Stomach smooth muscle (tissue), 2 donors: ENCODE results near the gene ACAD10.
"Not testable (repeated sequence)": the region's sequence is repeated elsewhere in the genome, so short reads cannot be mapped to it uniquely, and the experiment has no call there.

Experiments used
- H3K27ac ChIP-seq: one replicate; pipeline ENCODE4 v1.7.0; 2013; ENCODE audit warnings: mild to moderate bottlenecking, low read length, inconsistent platforms
- H3K27me3 ChIP-seq, 2 donors: one replicate each; pipeline ENCODE4 v1.7.0; 2013; ENCODE audit warnings: low read length in 2 of 2; ENCODE audit not compliant: insufficient read depth in 2 of 2, control insufficient read depth in 1 of 2
- H3K36me3 ChIP-seq, 2 donors: one replicate each; pipeline ENCODE4 v1.7.0; 2013; ENCODE audit warnings: low read length in 2 of 2; ENCODE audit not compliant: control insufficient read depth in 2 of 2, insufficient read depth in 2 of 2
- H3K4me1 ChIP-seq: one replicate; pipeline ENCODE4 v1.7.0; 2013; ENCODE audit warnings: low read length; ENCODE audit not compliant: control insufficient read depth, insufficient read depth
- H3K4me3 ChIP-seq, 2 donors: one replicate each; pipeline ENCODE4 v1.7.0; 2013; ENCODE audit warnings: low read length in 2 of 2
- H3K9ac ChIP-seq, 2 donors: one replicate each; pipeline ENCODE4 v1.7.0; 2013; ENCODE audit warnings: low read length in 2 of 2, mild to moderate bottlenecking in 1 of 2
- H3K9me3 ChIP-seq, 2 donors: one replicate each; pipeline ENCODE4 v1.7.0; 2013; ENCODE audit warnings: low read length in 2 of 2; ENCODE audit not compliant: control insufficient read depth in 2 of 2
- donor health status: healthy.
- donor health status: Pancreatic carcinoma.

ACAD10 gene

GRCh38 chr12:111655356-111655755, 30.5 kb upstream of the ACAD10 start:
- peaks cover 34 to 46% of the 10 kb centered on the region in 2 donors for H3K36me3 ChIP-seq
- H3K27me3 ChIP-seq = no peaks in the 10 kb centered on the region
- H3K27ac ChIP-seq = no peak overlapping the region
- H3K4me1 ChIP-seq = no peaks in the 10 kb centered on the region
- no peaks in the 10 kb centered on the region for H3K9me3 ChIP-seq
- H3K9ac ChIP-seq = no peak overlapping the region
- H3K4me3 ChIP-seq = no peak overlapping the region

- H3K9me3 ChIP-seq = no peaks in the 10 kb centered on the region
- peaks cover 34 to 44% of the 10 kb centered on the region in 2 donors for H3K36me3 ChIP-seq
- no peaks in the 10 kb centered on the region for H3K4me1 ChIP-seq
- H3K27ac ChIP-seq = no peak overlapping the region
- no peak overlapping the region for H3K4me3 ChIP-seq
- no peak overlapping the region for H3K9ac ChIP-seq
- no peaks in the 10 kb centered on the region for H3K27me3 ChIP-seq
Measured at GRCh38 chr12:111656016-111656415, 29.8 kb upstream of the ACAD10 start.

GRCh38 chr12:111664499-111664898, 21.4 kb upstream of the ACAD10 start:
- Histone ChIP-seq H3K4me3 (no peak overlapping the region), H3K27ac (no peak overlapping the region), H3K9ac (no peak overlapping the region), H3K27me3 (no peaks in the 10 kb centered on the region), H3K9me3 (no peaks in the 10 kb centered on the region), H3K4me1 (no peaks in the 10 kb centered on the region), H3K36me3 (peaks cover 16 to 31% of the 10 kb centered on the region in 2 donors)

GRCh38 chr12:111664961-111665865, 20.6 kb upstream of the ACAD10 start:
- Histone ChIP-seq H3K4me3 (no peak overlapping the region), H3K9ac (no peak overlapping the region)

GRCh38 chr12:111672822-111673381, 13.0 kb upstream of the ACAD10 start:
- H3K9me3 ChIP-seq = no peaks in the 10 kb centered on the region
- H3K27ac ChIP-seq = no peak overlapping the region
- no peaks in the 10 kb centered on the region for H3K4me1 ChIP-seq
- no peaks in the 10 kb centered on the region for H3K27me3 ChIP-seq
- no peak overlapping the region for H3K9ac ChIP-seq
- H3K36me3 ChIP-seq = peaks cover 40 to 45% of the 10 kb centered on the region in 2 donors
- no peak overlapping the region for H3K4me3 ChIP-seq

More at GRCh38 chr12:111664961-111665865, 20.6 kb upstream of the ACAD10 start:
- H3K36me3 ChIP-seq = peaks cover 22 to 24% of the 10 kb centered on the region in 2 donors
- no peaks in the 10 kb centered on the region for H3K9me3 ChIP-seq
- no peaks in the 10 kb centered on the region for H3K27me3 ChIP-seq
- no peak overlapping the region for H3K27ac ChIP-seq
- H3K4me1 ChIP-seq = no peaks in the 10 kb centered on the region

- Histone ChIP-seq H3K9ac (no peak overlapping the region), H3K27ac (no peak overlapping the region), H3K4me1 (no peaks in the 10 kb centered on the region), H3K36me3 (peaks cover 40 to 45% of the 10 kb centered on the region in 2 donors), H3K9me3 (no peaks in the 10 kb centered on the region), H3K27me3 (no peaks in the 10 kb centered on the region), H3K4me3 (no peak overlapping the region)
Measured at GRCh38 chr12:111673503-111673902, 12.3 kb upstream of the ACAD10 start.

GRCh38 chr12:111677186-111677585, 8.7 kb upstream of the ACAD10 start:
- H3K4me3 ChIP-seq = no peak overlapping the region
- no peak overlapping the region for H3K27ac ChIP-seq
- no peak overlapping the region for H3K9ac ChIP-seq
- H3K9me3 ChIP-seq = no peaks in the 10 kb centered on the region
- H3K4me1 ChIP-seq = no peaks in the 10 kb centered on the region
- H3K36me3 ChIP-seq = peaks cover 42 to 56% of the 10 kb centered on the region in 2 donors
- H3K27me3 ChIP-seq = no peaks in the 10 kb centered on the region

GRCh38 chr12:111684485-111685198, 1.2 kb upstream of the ACAD10 start:
- not testable (repeated sequence) for H3K27me3 ChIP-seq, H3K9me3 ChIP-seq, H3K27ac ChIP-seq
- Histone ChIP-seq H3K4me3 (peak overlapping the region; percentile 100), H3K9ac (peak overlapping the region; percentile 99), H3K36me3 (peaks cover 9 to 13% of the 10 kb centered on the region in 2 donors), H3K4me1 (peaks cover 23% of the 10 kb centered on the region)

- peak overlapping the region; percentile 100 for H3K4me3 ChIP-seq
- H3K27ac ChIP-seq = peak overlapping the region; percentile 86
Measured at GRCh38 chr12:111685322-111685810, 487 bp upstream of the ACAD10 start.

GRCh38 chr12:111686574-111687105, 787 bp downstream of the ACAD10 start:
- peak overlapping the region; percentile 99 for H3K9ac ChIP-seq
- H3K4me1 ChIP-seq = peaks cover 23% of the 10 kb centered on the region
- H3K4me3 ChIP-seq = peak overlapping the region; percentile 100
- peak overlapping the region; percentile 86 for H3K27ac ChIP-seq
- H3K9me3 ChIP-seq = no peaks in the 10 kb centered on the region
- H3K27me3 ChIP-seq = no peaks in the 10 kb centered on the region
- peaks cover 6% of the 10 kb centered on the region in 2 donors for H3K36me3 ChIP-seq

More at GRCh38 chr12:111685322-111685810, 487 bp upstream of the ACAD10 start:
- Histone ChIP-seq H3K4me1 (peaks cover 23% of the 10 kb centered on the region), H3K36me3 (peaks cover 9 to 12% of the 10 kb centered on the region in 2 donors), H3K9me3 (no peaks in the 10 kb centered on the region), H3K27me3 (no peaks in the 10 kb centered on the region), H3K9ac (peak overlapping the region; percentile 99)
